ENCODE data around the gene ZNF436. TPM values are rescaled to one million over a fixed set of nuclear protein-coding genes. Genes with fewer than 3 reads are reported as not detected.

The ZNF436 gene
- total and polyA plus RNA-seq, 2 of the 13 experiments (the other 11 are each of a cell fraction or from before 2014, with no cell fraction given), result 4.3 to 9.9 TPM

- TF ChIP-seq HIVEP1 (CRISPR knock-in tag; IDR thresholded peaks at IDR 0.05), result peak; percentile 38; the same call in 1 of the 2 replicates
- peak; percentile 7 for TF ChIP-seq ZNF18 (CRISPR knock-in tag; IDR thresholded peaks at IDR 0.05; ENCODE audit: insufficient replicate concordance)
- TF ChIP-seq ZNF781 (CRISPR knock-in tag; IDR thresholded peaks at IDR 0.05; ENCODE audit: borderline replicate concordance, not compliant biosample characterization), result peak; percentile 55
- TF ChIP-seq ZNF557 (CRISPR knock-in tag; IDR thresholded peaks at IDR 0.05), result 0 out of 2 replicates have a peak, but pooled peaks have one; percentile 19
- TF ChIP-seq ZNF570 (CRISPR knock-in tag; IDR thresholded peaks at IDR 0.05; ENCODE audit: borderline replicate concordance), result no peak
- TF ChIP-seq HOXA7 (CRISPR knock-in tag; IDR thresholded peaks at IDR 0.05), result no peak
- no peak for TF ChIP-seq ZNF317 (CRISPR knock-in tag; IDR thresholded peaks at IDR 0.05)
- TF ChIP-seq ZNF878 (CRISPR knock-in tag; IDR thresholded peaks at IDR 0.05), result no peak
- no peak for TF ChIP-seq KAT7 (CRISPR knock-in tag; IDR thresholded peaks at IDR 0.05; ENCODE audit: borderline replicate concordance)
- no peak for TF ChIP-seq ZNF138 (CRISPR knock-in tag; IDR thresholded peaks at IDR 0.05; ENCODE audit: low read depth)
- TF ChIP-seq NFKBIZ (CRISPR knock-in tag; IDR thresholded peaks at IDR 0.05), result no peak
- TF ChIP-seq TCF12 (IDR thresholded peaks at IDR 0.05), result no peak
- TF ChIP-seq TCF12 (CRISPR knock-in tag; IDR thresholded peaks at IDR 0.05), result no peak
- TF ChIP-seq SATB2 (CRISPR knock-in tag; IDR thresholded peaks at IDR 0.05), result no peak
Observed at GRCh38 chr1:23369335-23370013, at the start of gene ZNF436 (continued).

Data from HepG2 (cell line).